CD1c-positive myeloid dendritic cell (primary cell): Measurements from ENCODE around the gene FBXO44.

ENCODE experiments used
- DNase-seq: peaks from one replicate; pipeline ENCODE4 v3.0.0-alpha.2; 2016; ENCODE audit errors: extremely low spot score

FBXO44 gene

GRCh38 chr1:11690397-11691301, 36.0 kb downstream of the FBXO44 start:
- peak; percentile 31 for DNase-seq

GRCh38 chr1:11691302-11691914, 36.7 kb downstream of the FBXO44 start, which contains the start of gene DRAXIN:
Gene DRAXIN (plus strand): TSS chr1:11691710. CDS start chr1:11706259, 14,549 bp downstream.
- no peak for DNase-seq

DNA sequence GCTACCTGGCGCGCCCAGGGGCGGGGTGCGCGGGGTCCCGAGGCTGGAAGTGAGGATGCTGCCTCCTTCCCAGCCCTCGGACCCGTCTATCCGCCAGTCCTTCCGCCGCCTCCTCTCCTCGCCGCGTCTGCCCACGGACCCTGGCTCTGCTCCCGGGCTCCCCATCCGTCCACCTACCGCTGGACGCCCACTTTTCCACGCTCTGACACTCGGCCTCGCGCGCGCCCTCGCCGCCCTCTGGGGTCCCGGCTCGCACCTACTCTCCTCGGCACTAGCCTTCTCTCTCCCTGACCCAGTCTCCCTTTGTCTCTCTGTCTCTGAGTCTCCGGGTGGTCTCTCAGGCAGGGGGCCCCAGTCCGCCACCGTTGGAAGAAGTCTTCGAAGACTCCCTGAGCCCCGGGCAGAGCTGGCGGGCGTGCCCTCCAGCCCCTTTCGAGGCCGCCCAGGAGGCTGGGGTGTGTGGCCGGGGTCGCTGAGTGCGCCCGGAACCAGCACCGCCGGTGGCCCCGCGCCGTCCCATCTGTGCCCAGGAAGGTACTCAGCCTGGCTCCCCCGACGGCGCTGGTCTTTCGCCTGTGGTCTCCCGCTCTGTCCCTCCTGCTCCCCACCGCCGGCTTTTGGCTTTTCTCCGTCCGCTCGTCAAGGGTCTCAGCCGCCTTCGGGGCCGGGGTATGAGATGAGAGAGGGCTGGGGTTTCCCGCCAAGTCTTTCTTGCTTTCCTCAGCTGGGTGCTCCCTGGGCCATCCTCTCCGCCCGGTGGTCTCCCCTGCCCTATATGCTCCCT, 37.4 kb downstream of the FBXO44 start:
- DNase-seq, result no peak

GRCh38 chr1:11693024-11693590, 38.4 kb downstream of the FBXO44 start:
- peak; percentile 71 for DNase-seq

- no peak for DNase-seq
These were observed 39.2 kb downstream of the FBXO44 start for GRCh38 chr1:11693917-11694316.

GRCh38 chr1:11695861-11696260, 41.2 kb downstream of the FBXO44 start:
- DNase-seq, result no peak

DNA sequence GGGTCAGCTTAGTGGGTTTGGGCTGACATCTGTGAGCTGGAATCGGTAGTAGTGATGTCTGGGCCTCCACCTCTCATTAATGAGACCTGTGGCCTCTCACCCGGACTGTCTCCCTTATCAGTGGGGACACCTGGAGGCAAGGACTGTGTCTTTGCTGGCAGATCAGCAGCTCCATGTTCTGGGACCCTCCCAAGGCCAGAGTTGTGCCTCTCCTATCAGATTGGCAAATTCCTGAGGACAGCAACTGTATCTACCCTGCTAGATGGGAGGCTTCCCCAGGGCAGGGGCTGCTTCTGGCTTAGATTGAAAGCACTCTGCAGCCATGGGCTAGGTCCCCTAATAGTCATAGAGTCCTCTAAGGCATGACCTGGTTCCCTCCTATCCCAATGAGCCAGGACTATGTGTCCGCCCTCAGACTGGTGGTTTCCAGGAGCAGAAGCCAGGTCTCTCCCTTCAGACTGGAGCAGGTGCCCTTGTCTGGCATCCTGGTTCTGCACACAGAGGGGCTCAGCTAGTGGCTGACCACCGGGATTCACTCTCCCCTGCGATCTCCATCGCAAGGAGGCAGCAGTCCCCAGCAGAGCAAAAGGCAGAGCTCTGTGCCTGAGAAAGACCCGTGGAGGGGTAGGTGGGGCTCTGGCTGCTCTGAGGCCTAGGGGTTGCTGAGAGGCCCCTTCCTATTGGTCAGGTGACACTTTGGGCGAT, 42.7 kb downstream of the FBXO44 start:
- DNase-seq, result no peak

GRCh38 chr1:11697893-11698210, 43.2 kb downstream of the FBXO44 start:
- DNase-seq, result no peak

DNA sequence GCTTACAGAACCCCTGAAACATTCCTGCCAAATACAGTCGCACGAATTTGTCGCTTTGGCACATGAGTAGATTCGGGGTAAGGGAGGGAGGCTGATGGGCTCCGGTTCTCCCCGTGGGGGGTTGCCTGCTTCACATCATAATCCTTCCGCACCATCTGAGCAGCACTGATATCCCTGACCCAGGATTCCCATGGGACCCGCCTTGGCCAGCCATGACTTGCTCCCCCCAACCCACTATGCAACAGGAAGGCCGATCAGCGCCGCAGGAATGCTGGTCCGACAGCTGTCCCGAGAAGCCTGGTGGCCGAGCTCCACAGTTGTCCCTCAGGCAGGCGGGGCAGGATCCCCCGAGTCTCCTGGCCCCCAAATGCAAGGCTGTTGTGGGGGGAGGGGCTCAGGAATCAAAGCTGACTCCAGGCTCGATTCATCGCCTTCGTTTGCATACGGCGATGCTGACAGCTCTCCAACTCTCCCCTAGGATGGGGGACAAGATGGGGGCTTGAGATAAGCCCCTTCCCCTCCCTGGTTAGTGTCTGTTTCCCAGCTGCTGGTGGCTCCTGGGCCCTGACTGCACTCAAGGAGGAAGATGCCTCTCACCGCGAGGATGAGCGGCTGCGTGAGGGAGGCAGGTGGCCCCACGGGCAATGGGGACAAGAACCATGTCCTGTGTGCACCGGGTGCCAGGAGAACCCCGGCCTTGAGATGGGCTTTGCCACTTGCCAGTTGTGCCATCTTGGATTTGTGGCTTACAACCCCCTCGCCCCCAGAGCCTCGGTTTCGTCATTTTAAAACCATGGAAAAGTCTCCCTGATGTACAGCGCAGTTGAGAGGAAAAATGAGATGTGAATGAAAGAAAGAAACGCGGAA, 46.2 kb downstream of the FBXO44 start:
- no peak for DNase-seq

DNA sequence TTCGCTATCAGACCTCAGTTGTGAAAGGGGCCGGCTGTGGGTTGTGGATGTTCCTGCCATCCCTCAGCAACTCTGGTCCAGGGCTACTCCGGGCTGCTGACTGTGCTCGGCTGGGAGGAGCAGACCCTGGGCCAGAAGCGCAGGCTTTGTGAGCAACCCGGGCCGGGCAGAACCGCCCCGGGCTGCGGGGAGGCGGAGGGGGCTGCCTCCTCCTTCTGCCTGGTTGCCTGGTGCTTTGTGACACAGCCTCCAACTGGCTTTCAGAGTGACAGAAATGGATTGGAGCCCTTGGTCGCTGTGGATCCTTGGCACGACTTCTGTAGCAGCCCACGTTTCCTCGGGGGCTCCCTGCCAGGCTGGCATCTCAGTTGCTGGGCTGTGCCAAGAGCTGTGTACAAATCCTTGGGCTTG, 46.9 kb downstream of the FBXO44 start:
- DNase-seq, result no peak

- DNase-seq, result no peak
These were observed 47.5 kb downstream of the FBXO44 start for GRCh38 chr1:11701981-11702803.

GRCh38 chr1:11703357-11704193, 48.9 kb downstream of the FBXO44 start:
- no peak for DNase-seq

DNA sequence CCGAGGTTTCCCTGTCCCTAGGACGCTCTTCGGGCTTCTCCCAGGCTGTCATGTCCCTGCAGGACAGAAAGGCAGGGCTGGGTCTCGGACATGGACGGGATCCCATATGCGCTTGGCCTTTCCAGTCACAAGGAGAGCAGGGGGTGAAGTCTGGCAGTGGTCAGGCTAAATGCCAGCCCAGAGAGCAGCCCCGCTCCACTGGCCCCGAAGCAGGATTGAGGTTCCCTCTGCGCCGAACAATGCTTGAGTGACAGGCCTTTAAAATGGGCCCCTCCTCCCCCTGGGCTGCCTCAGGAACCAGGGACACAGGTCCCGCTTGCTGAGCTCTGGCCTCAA, 49.5 kb downstream of the FBXO44 start:
- DNase-seq, result no peak

DNA sequence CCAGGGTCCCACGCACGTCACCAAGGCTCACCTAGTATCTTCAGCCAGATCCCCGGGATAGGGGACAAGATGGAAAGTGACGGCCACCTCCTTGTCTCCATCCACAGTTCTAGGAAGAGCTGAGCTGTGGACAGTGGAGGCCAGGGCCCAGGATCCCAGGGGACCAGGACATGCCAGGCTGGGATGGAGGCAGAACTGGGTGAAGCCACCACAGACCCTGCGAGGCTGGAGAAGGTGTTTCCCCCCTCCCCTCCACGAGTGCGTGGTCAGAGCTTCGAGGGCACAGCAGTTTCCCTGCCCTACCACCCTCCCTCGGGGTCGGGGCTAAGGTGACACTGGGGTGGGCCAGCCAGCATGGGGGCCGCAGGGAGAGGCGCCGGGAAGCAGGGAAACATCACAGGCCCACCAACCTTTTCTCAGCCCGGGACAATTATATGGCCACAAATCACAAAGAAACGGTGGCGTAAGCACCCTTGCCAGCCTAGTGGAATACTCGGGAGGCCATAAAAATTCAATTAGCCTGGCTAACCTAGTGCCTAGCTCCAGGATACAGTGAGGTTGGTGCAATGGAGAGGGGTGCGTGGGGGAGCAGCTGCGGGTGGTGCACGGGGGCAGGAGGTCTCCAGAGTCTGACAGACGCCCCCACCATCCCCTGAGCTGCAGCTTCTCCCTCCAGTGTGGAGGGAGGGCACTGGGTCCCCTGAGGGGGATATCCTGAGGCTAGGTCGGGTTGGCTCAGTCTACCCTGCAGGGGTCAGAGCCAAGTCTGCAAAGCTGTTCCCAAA, 50.2 kb downstream of the FBXO44 start:
- DNase-seq, result no peak

DNA sequence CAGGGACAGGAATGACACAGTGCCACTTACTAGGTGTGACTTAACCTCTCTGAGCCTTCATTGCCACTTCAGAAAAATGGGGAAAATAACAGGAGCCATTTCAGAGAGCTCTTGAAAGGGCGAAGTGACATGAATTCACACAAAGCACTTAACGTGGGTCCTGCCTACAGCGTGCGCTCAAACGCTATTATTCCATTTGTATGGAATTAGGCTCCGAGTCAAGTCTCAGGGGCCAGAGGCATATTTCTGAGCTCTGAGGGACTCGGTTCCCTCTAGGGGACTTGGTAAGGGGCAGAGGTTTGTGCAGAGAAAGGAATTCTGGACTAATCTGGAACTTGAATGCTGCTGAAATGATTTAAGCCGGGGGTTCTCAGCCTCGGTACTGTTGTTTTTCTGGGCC, 50.9 kb downstream of the FBXO44 start:
- DNase-seq, result no peak

GRCh38 chr1:11706292-11706691, 51.6 kb downstream of the FBXO44 start:
- DNase-seq, result no peak

GRCh38 chr1:11707621-11708276, 53.1 kb downstream of the FBXO44 start:
- no peak for DNase-seq
